Hypothalamus (tissue), 51 donors: ENCODE measurements around the gene ST13.
"Not testable (repeated sequence)": the region's sequence is repeated elsewhere in the genome, so short reads cannot be mapped to it uniquely, and the experiment has no call there.

Experiments
- DNase-seq, 51 donors: peaks; one replicate each; lab custom pipeline; 2025; lab: John Stamatoyannopoulos, UW

The ST13 gene

GRCh38 chr22:40791241-40791640 is 65.2 kb downstream of the ST13 start:
- no peak for DNase-seq

GRCh38 chr22:40789131-40789530 is 67.3 kb downstream of the ST13 start:
- DNase-seq, result no peak

- no peak for DNase-seq
These were observed 73.9 kb downstream of the ST13 start for GRCh38 chr22:40782521-40782920.

- DNase-seq, result not testable (repeated sequence)
These were observed 74.7 kb downstream of the ST13 start for GRCh38 chr22:40781749-40782148.
